Erythroblast (primary cell): ENCODE data around the gene HSPA5.

ENCODE experiments used
- GATA1 ChIP-seq: IDR thresholded peaks from 2 replicates; pipeline ENCODE4 v1.6.1; 2011; ENCODE audit warnings: low read depth, mild to moderate bottlenecking, control low read depth, low read length, moderate library complexity
- POLR2A ChIP-seq: IDR thresholded peaks from 2 replicates; pipeline ENCODE4 v1.6.1; 2011; ENCODE audit warnings: mild to moderate bottlenecking, low read length

DNA sequence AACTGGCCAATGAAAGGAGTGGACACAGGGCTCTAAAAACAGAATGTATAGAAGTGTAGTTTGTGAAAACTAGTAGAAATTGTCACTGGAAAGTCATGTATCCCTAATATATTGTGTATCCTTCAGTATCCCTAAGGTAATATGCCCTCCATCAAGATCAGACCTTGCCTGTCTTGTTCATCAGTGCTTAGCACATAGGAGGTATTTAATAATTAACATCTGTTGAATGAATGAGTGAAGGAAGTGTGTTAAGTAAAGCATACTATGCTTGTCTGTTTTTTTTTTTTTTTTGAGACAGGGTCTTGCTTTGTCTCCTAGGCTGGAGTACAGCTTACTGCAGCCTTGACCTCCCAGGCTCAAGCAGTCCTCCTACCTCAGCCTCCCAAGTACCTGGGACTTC lies 36.3 kb upstream of the HSPA5 start:
- TF ChIP-seq POLR2A (no peak), GATA1 (no peak)
